NCI-H1417 treated with DMSO at 0.1 percent for 48 hours (cell line): ENCODE measurements around the gene SNX32.
A peak's percentile ranks its signal among the peaks of the same experiment; 100 is the strongest.

Source experiments
- DNase-seq: peaks from one replicate; lab custom pipeline; 2025; lab: John Stamatoyannopoulos, UW

Gene SNX32

GRCh38 chr11:65833297-65834030 is at the start of gene SNX32:
Gene SNX32, plus strand, starts transcription at chr11:65833963. Its CDS starts 103 bp downstream, at chr11:65834066.
- DNase-seq = peak; percentile 71

DNA sequence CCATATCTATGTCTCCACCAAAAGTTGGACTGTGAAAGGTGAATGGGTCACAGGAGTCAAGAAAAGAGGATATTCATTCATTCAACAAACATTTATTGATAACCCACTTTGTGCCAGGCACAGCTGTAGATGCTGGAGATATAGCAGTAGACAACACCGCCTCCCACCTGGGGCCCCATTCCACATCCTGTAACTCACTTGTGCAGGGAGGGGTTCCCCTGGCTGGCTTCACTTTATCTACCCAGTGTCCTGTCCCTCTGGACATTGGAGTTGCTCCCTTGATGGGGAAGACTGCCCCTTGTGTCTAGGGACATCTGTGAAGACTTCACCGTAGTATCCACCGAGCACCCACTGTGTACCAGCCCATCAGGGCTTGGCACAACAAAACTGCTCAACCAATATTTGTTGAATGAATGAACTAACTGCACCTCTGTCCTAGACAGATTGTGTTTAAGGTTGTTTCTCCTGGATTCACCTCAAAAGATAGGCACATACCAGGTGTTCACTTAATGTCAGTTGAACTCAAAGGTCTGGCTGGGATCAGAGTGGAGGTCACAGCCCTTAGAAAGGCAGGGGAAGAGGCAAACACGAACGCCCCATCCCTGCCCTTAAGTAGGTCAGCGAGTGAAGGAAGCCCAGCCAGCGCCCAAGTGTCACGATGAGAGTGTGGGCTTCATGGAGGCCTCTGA is 48.3 kb upstream of the SNX32 start:
- no peak for DNase-seq

DNA sequence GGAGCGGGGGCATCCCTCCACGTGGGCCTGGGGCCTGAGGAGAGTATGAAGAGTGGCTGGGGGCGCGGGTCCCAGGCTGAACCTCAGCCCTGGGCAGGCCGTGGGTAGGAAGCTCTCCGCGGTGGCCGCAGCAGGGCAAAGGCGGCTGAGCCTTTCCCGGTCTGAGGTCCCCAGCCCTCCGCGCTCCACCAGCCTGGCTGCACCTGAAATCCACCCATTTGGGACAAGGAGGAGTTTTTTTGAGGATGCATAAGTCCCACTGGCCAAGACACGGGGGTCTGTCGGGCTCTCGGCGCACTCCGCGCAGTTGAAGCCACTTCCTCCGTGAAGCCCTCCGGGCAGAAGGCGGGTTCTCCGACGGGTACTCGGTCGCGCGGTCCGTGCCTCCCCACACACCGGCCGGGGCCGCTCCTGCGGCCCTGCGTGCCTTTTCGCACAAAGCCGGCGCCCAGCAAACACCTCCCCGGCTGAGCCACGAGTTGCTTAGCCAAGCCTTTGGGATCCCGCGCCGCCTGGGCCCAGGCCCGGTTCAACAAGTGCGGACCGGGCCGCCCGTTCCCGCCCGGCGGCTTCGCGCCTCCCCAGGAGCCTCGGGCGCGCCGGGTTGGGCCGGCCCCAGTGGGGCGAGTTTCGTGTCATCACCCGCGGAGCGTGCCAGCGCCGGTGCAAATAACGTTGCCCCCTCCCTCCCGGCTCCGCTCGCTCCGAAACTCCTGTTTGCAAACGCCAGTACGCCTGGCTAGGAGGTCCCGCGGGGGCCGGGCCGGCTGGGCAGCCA is 47.6 kb upstream of the SNX32 start:
- no peak for DNase-seq

GRCh38 chr11:65786786-65787636 is 46.8 kb upstream of the SNX32 start, which contains the start of gene OVOL1:
Gene OVOL1, plus strand, starts transcription at chr11:65787063. Its CDS starts 311 bp downstream, at chr11:65787374.
- no peak for DNase-seq

GRCh38 chr11:65787649-65788622 is 45.8 kb upstream of the SNX32 start:
- DNase-seq = no peak

GRCh38 chr11:65788821-65789220 is 44.9 kb upstream of the SNX32 start:
- no peak for DNase-seq

GRCh38 chr11:65789230-65790103 is 44.3 kb upstream of the SNX32 start:
- no peak for DNase-seq

DNA sequence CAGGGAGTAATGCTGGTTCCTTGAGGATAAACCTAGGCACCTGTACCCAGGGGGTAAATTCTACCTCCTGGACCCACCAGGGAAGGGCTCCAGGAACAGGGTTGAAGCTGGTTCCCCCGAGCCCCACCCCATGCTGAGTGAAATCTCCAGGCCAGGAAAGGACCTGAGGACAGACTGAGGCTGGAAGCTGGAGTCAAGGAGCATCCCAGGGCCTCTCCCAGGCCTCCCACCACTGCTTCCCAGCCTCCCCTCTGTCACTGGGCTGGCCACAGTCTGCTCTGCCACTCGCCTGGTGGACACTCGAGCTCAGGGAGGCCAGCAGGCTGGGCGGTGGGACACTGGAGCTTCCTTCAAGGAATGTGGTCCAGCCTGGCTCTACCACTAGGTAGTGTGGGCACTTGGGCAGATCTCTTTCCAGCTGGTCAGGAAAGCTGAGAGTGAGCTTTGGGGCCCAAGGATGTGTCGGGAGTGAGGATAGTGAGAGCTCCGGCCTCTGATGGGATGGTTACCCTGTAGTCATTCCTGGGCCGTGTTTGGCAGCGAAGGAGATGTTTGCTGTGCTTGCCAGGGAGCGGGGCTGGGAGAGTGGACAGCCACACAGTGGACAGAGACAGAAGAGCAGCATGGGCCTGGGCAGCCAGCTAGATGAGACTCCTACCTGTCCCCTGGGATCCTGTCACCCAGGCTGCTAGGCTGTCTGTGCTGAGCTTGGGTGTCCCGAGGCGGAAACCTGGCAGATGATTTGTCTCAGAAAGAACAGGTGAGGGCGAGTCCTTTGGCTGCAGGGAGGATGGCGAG is 43.5 kb upstream of the SNX32 start:
- DNase-seq = no peak

- DNase-seq = no peak
Observed at GRCh38 chr11:65790902-65791650, 42.7 kb upstream of the SNX32 start.

DNA sequence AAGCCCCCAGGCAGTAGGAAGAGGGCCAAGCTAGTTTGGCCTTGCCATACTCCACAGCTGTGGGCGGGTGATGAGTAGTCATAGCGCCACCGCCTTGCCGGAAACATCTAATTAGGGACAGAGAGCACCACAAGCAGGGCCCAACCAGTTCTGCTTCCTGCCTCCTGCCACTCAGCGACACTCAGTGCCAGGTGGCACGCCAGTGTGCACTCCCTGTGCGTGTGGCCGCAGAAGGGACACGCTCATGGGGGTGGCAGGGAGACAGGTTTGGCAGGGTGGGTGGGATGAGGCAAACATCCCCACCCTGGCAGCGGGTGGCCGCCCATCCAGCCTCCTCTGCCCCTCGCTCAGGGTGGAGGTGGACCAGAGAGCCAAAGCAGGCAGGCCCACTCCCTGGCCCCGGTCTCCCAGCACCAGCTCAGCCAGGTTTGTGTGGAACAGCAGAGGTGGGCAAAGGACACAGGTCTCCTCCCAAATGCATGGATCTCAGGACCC is 42.0 kb upstream of the SNX32 start:
- peak; percentile 53 for DNase-seq

GRCh38 chr11:65792456-65792855 is 41.3 kb upstream of the SNX32 start:
- DNase-seq = no peak

- DNase-seq = no peak
Observed at GRCh38 chr11:65793144-65793581, 40.6 kb upstream of the SNX32 start.

- DNase-seq = no peak
Observed at GRCh38 chr11:65793625-65794400, 40.0 kb upstream of the SNX32 start.

GRCh38 chr11:65794570-65795510 is 38.9 kb upstream of the SNX32 start:
- DNase-seq = no peak

- DNase-seq = no peak
Observed at GRCh38 chr11:65796726-65797601, 36.8 kb upstream of the SNX32 start.
